ENCODE results near the gene ETV4. TPM values are rescaled to one million over a fixed set of nuclear protein-coding genes. Genes with fewer than 3 reads are reported as not detected.

ETV4 gene
- 126 and 128 TPM in 2 replicates for total RNA-seq (2016; rRNA removed; fragmentation: Illumina TruSeq; extraction: Trizol)
- 59.4 and 72.0 TPM in 2 replicates for total RNA-seq (2016; cell fraction: cytosol; rRNA removed; fragmentation: Illumina TruSeq; extraction: Trizol; ENCODE audit: low read depth)
- total RNA-seq (2016; cell fraction: insoluble cytoplasmic fraction; rRNA removed; fragmentation: Illumina TruSeq; extraction: Trizol), result 106 and 130 TPM in 2 replicates
- total RNA-seq (2016; cell fraction: membrane; rRNA removed; fragmentation: Illumina TruSeq; extraction: Trizol), result 149 and 180 TPM in 2 replicates
- total RNA-seq (2016; cell fraction: nucleus; rRNA removed; fragmentation: Illumina TruSeq; extraction: Trizol), result 70.8 and 88.4 TPM in 2 replicates
- 330 and 361 TPM in 2 replicates for polyA plus RNA-seq (2011; rRNA removed)
- polyA plus RNA-seq (2011; cell fraction: cytosol; rRNA removed), result 170 and 232 TPM in 2 replicates
- 463 and 506 TPM in 2 replicates for polyA plus RNA-seq (2011; cell fraction: nucleus; rRNA removed)
- polyA plus RNA-seq (2012), result 277 and 289 TPM in 2 replicates
- 120 and 136 TPM in 2 replicates for polyA plus RNA-seq (2016; cell fraction: cytosol; fragmentation: Illumina TruSeq; extraction: Trizol; ENCODE audit: low read depth)
- 164 and 205 TPM in 2 replicates for polyA plus RNA-seq (2016; cell fraction: insoluble cytoplasmic fraction; fragmentation: Illumina TruSeq; extraction: Trizol; ENCODE audit: low read depth)
- polyA plus RNA-seq (2016; cell fraction: membrane; fragmentation: Illumina TruSeq; extraction: Trizol; ENCODE audit: low read depth), result 212 and 220 TPM in 2 replicates
- 278 and 294 TPM in 2 replicates for polyA plus RNA-seq (2016; cell fraction: nucleus; fragmentation: Illumina TruSeq; extraction: Trizol; ENCODE audit: insufficient read depth, low read depth)
- polyA minus RNA-seq (2011; rRNA and poly(A)+ RNA removed; ENCODE audit: low replicate concordance), result 3.5 and 231 TPM in 2 replicates
- 120 and 134 TPM in 2 replicates for polyA minus RNA-seq (2011; cell fraction: cytosol; rRNA and poly(A)+ RNA removed)
- polyA minus RNA-seq (2011; cell fraction: nucleus; rRNA and poly(A)+ RNA removed), result 97.1 and 102 TPM in 2 replicates
- percentile 98 among the genes with signal in this experiment for Bru-seq, nascent RNA
- percentile 98 among the genes with signal in this experiment for BruChase-seq, experiment 1, labeled RNA remaining after a 6-hour chase
- percentile 99 among the genes with signal in this experiment for BruChase-seq, experiment 2, labeled RNA remaining after a 2-hour chase
- long read RNA-seq, experiment 1, transcript ETV4-208 (5 exons, 917 nt), result minor isoform, 5 of 351 reads
- long read RNA-seq, experiment 1, transcript ETV4-205 (12 exons, 1,775 nt), result minor isoform, 12 of 351 reads
- long read RNA-seq, experiment 1, transcript ETV4-201 (13 exons, 2,429 nt), result major isoform, 41 of 351 reads
- long read RNA-seq, experiment 1, transcript ETV4-202 (12 exons, 2,182 nt), result minor isoform, 12 of 351 reads
- long read RNA-seq, experiment 1, partial matches to known transcripts, result 199 of 351 reads
- long read RNA-seq, experiment 1, other reads (novel, unspliced or antisense), result 78 of 351 reads
- long read RNA-seq, experiment 2, transcript ETV4-205 (12 exons, 1,775 nt), result minor isoform, 10 of 1,101 reads
- long read RNA-seq, experiment 2, transcript ETV4-208 (5 exons, 917 nt), result minor isoform, 14 of 1,101 reads
- long read RNA-seq, experiment 2, transcript ETV4-202 (12 exons, 2,182 nt), result minor isoform, 18 of 1,101 reads
- long read RNA-seq, experiment 2, transcript ETV4-201 (13 exons, 2,429 nt), result major isoform, 145 of 1,101 reads
- long read RNA-seq, experiment 2, partial matches to known transcripts, result 547 of 1,101 reads
- long read RNA-seq, experiment 2, other reads (novel, unspliced or antisense), result 359 of 1,101 reads

GRCh38 chr17:43546319-43547188 lies at the start of gene ETV4:
Gene ETV4 (minus strand): TSS chr17:43546340. CDS start chr17:43545617, 723 bp downstream.
- peaks cover 39% of the 10 kb centered on the region for H3K79me2 ChIP-seq (ENCODE audit: insufficient read depth, low read length)
- H3K9ac ChIP-seq (ENCODE audit: insufficient read depth, low read depth, low read length), result peak within 1 kb of the TSS; percentile 100
- ATAC-seq, result peak; percentile 68
- WGBS (ENCODE audit: low lambda C conversion rate), result under 1% methylated on average over 42 of the region's 46 CpGs
- H3K27me3 ChIP-seq (ENCODE audit: control insufficient read depth in 1 of 2, insufficient read depth in 2 of 2, low read length in 2 of 2), result peaks cover 0 to 7% of the 10 kb centered on the region in 2 experiments; a peak in 1 of 5 replicates
- H3K36me3 ChIP-seq (replicated peaks in 1 of 2; ENCODE audit: control insufficient read depth in 1 of 2, insufficient read depth in 2 of 2, low read length in 2 of 2), result peaks cover 0 to 12% of the 10 kb centered on the region in 2 experiments; a peak in 4 of 5 replicates
- no peaks in the 10 kb centered on the region for H3K9me3 ChIP-seq (ENCODE audit: low read length)
- ChIA-PET POLR2A (interaction anchor here (0.7 to 28.7 kb wide), 28 partner anchors 8 to 185 kb away, joined by 3 to 1546 read pairs (median 6); partner anchors contain the start of genes ARL4D and DHX8), CTCF (ENCODE audit: low intra/inter-chr PET ratio, low total read pairs) (interaction anchor here (1.5 kb wide), 1 partner anchor 26 kb away, joined by 3 read pairs; no protein-coding TSS in a partner anchor)
- peak within 1 kb of the TSS; percentile 100 for H3K27ac ChIP-seq (ENCODE audit: extremely low read length, insufficient read depth, low read length)
- H3K4me1 ChIP-seq (ENCODE audit: insufficient read depth, low read length), result peaks cover 74% of the 10 kb centered on the region
- no TSS peak for BruUV-seq (replicated peaks)
- peak; percentile 74 for FAIRE-seq
- no peaks in the 10 kb centered on the region for H4K20me1 ChIP-seq (ENCODE audit: insufficient read depth, low read length)
- in situ Hi-C loops (cut with HindIII; ENCODE audit: extremely low pct_ligation_motif_present, low pct_unique_long_range_greater_than_20kb), result no loop called here
- H3K4me2 ChIP-seq (ENCODE audit: low read depth, low read length), result peak within 1 kb of the TSS; percentile 98
- peak; percentile 96 for DNase-seq (ENCODE audit: low spot score)
- peak within 1 kb of the TSS; percentile 84 to 89 (median 87) for H3K4me3 ChIP-seq (replicated peaks in 1 of 3; ENCODE audit: insufficient read depth in 1 of 3, low read depth in 2 of 3, low read length in 3 of 3)
- H2AFZ ChIP-seq (ENCODE audit: low read length), result no peak within 1 kb of the TSS
- intact Hi-C loops (cut with micrococcal nuclease; ENCODE audit: unreplicated experiment), result no loop called here
- TF ChIP-seq KDM2A (CRISPR knock-in tag; IDR thresholded peaks at IDR 0.05; ENCODE audit: borderline replicate concordance, low read depth) (no peak), ZBTB42 (CRISPR knock-in tag; IDR thresholded peaks at IDR 0.05) (no peak), MNT (IDR thresholded peaks at IDR 0.05) (no peak), FOSL2 (CRISPR knock-in tag; IDR thresholded peaks at IDR 0.05) (no peak), ZNF776 (CRISPR knock-in tag; IDR thresholded peaks at IDR 0.05) (no peak), ZNF574 (CRISPR knock-in tag; IDR thresholded peaks at IDR 0.05) (peak; percentile 3; the same call in 1 of the 2 replicates), ZNF713 (CRISPR knock-in tag; IDR thresholded peaks at IDR 0.05) (no peak), POLR2G (IDR thresholded peaks at IDR 0.05; ENCODE audit: low read depth, low read length) (peak; percentile 79), NFYC (CRISPR knock-in tag; IDR thresholded peaks at IDR 0.05) (peak; percentile 67), ZNF768 (CRISPR knock-in tag; IDR thresholded peaks at IDR 0.05) (peak; percentile 90), TEAD3 (CRISPR knock-in tag; optimal IDR thresholded peaks at IDR 0.05; ENCODE audit: borderline replicate concordance) (peak; percentile 9), ZNF230 (CRISPR knock-in tag; IDR thresholded peaks at IDR 0.05) (peak; percentile 28; the same call in 1 of the 2 replicates)
